Measurements from ENCODE around the gene CCL20. TPM values are rescaled to one million over a fixed set of nuclear protein-coding genes. Genes with fewer than 3 reads are reported as not detected.

CCL20 gene, protein sequence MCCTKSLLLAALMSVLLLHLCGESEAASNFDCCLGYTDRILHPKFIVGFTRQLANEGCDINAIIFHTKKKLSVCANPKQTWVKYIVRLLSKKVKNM
- under 1 TPM in 1 of 2 experiments, not detected in 1; 0.82 TPM for total RNA-seq

DNA sequence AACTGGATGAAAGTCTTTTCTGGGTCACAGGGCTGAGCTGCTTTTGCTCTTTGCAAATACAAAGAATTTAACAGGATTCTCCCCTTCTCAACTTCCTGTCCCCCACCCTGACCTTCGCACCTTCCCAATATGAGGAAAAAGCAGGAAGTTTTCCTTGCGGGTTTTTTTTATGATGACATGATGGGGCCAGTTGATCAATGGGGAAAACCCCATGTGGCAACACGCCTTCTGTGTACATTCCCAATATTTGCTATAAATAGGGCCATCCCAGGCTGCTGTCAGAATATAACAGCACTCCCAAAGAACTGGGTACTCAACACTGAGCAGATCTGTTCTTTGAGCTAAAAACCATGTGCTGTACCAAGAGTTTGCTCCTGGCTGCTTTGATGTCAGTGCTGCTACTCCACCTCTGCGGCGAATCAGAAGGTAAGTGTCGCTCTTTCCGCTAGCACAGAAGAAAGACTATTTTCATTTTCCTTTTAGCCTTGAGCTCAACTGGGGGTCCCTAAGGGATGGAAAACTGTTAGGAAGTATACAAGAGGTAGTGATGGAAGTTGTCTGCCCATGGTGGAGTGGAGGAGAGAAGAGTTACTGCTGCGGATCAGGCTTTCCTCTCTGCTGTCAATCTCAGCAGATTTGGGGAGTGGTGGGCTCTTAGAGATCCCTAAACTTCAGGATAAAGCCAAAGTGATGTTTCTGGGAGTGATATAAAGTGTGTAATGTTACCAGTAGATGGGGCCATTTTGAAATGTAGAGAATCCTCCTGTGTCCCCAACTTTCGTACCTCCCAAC lies at the start of gene CCL20:
Gene CCL20 (plus strand): TSS at position 281 of the 792 bp plus-strand sequence. CDS start 70 bp downstream, at position 351.
- Mint-ChIP-seq H3K4me1 (peaks cover 11% of the 10 kb centered on the region), H3K9me3 (ENCODE audit: low read depth) (no peaks in the 10 kb centered on the region), H3K27me3 (no peaks in the 10 kb centered on the region), H3K27ac (no peak within 1 kb of the TSS), H3K36me3 (no peaks in the 10 kb centered on the region), H3K4me3 (no peak within 1 kb of the TSS)
- CTCF ChIA-PET: no interaction called here
- no peak for ATAC-seq
- DNase-seq: no peak

DNA sequence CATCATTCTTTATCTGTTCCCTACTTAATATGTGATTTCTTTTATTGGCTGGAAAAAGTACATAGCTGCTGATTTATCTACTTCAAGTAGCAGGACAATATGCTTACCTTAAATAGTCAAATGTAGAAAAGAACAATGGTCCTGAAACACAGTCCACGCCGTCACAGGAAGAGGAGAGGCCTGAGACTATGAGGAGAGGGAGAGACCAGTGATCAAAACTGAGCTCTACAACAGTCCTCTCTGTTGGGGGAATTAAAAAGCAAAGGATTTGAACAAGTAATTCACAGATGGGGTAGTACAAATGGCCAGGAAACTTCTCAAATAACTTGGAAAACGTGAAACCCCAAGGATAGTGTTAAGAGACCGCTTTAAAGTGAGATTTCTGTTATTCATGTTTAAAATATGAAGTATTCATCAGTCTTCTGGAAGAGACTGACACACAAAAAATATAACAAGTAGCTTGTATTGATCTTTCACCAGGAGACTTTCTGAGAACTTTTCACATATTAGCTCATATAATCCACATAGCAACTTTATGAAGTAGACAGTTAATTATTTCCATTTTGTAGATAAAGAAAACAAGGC lies 47.8 kb upstream of the CCL20 start:
- ATAC-seq (no peak), DNase-seq (no peak)
- CTCF ChIA-PET: interaction anchor here (0.6 to 3.2 kb wide), 31 partner anchors 8 to 637 kb away, joined by 3 to 28 read pairs (median 3); no protein-coding TSS in a partner anchor
- Mint-ChIP-seq H3K27me3 (peaks cover 2% of the 10 kb centered on the region), H3K9me3 (ENCODE audit: low read depth) (no peaks in the 10 kb centered on the region), H3K4me1 (peaks cover 2% of the 10 kb centered on the region), H3K36me3 (no peaks in the 10 kb centered on the region), H3K4me3 (no peak overlapping the region), H3K27ac (no peak overlapping the region)

DNA sequence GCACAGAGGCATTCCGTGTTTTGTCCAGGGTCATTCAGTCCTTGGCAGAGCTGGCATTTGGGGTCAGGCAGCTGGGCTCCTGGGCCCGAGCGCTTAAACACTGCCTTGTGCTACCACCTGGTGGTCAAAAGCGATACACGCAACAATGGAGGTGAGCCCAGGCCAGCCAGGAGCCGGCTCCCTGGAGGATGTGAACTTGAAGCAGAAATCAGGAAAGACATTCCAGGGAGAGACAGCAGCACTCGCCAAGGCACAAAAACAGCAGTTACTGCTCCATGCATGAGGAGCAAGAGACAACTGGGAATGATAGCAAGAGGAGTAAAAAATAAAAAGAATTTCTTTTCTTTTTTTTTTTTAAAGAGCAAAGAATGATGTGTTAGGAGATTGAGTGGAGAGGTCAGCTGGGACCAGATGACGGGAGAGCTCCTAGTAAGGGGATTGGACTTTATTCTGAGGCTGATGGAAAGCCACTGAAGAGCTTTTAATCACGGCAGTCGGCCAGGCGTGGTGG lies 47.2 kb upstream of the CCL20 start:
- H3K27me3 Mint-ChIP-seq: peaks cover 2% of the 10 kb centered on the region
- no peaks in the 10 kb centered on the region for H3K9me3 Mint-ChIP-seq (ENCODE audit: low read depth)
- CTCF ChIA-PET: interaction anchor here (0.6 to 3.2 kb wide), 30 partner anchors 8 to 638 kb away, joined by 3 to 28 read pairs (median 3); no protein-coding TSS in a partner anchor
- no peak overlapping the region for H3K4me3 Mint-ChIP-seq
- no peak overlapping the region for H3K27ac Mint-ChIP-seq
- DNase-seq (peak; percentile 68), ATAC-seq (peak; percentile 78)
- H3K4me1 Mint-ChIP-seq: peaks cover 2% of the 10 kb centered on the region
- H3K36me3 Mint-ChIP-seq: no peaks in the 10 kb centered on the region

DNA sequence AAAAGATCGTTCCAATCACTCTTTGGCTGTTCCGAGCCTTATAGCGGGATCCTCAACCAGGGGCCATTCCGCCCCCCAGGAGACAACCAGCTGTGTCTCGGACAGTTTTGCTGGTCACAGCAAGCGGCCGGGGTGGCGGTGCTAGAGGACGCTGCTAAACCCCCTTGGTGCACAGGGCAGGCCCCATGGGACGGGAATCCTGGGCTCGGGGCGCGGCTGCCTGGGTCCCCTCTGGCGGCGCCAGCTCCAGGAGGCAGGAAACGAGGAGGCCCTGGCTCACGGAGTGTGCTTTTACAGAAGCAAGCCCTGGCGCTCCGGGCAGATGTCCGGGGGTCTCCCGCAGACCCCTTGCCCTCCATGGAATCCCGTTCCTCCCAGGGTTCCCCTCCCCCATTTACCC lies 45.8 kb upstream of the CCL20 start:
- DNase-seq (no peak), ATAC-seq (no peak)
- no peaks in the 10 kb centered on the region for H3K36me3 Mint-ChIP-seq
- no peaks in the 10 kb centered on the region for H3K9me3 Mint-ChIP-seq (ENCODE audit: low read depth)
- H3K4me1 Mint-ChIP-seq: peaks cover 2% of the 10 kb centered on the region
- CTCF ChIA-PET: interaction anchor here (1.7 kb wide), 1 partner anchor 16 kb away, joined by 4 read pairs; no protein-coding TSS in a partner anchor
- no peak overlapping the region for H3K4me3 Mint-ChIP-seq
- peaks cover 2% of the 10 kb centered on the region for H3K27me3 Mint-ChIP-seq
- no peak overlapping the region for H3K27ac Mint-ChIP-seq

DNA sequence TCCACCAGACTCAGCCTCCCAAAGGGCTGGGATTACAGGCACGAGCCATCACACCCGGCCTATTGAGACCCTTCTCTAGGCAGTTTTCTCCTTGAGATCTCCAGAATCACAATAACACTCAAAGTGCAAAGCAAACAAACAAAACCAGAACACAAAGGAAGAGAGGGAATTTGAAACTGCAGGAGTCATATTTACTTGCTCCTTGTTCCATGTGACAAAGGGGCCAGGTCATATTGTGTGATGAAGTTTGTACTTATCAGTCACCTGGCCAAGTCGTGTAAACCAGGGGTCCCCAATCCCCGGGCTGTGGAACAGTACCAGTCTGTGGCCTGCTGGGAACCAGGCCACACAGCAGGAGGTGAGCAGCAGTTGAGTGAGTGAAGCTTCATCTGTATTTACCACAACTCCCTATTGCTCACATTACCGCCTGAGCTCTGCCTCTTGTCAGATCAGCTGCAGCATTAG lies 41.4 kb upstream of the CCL20 start:
- no peak overlapping the region for H3K27ac Mint-ChIP-seq
- H3K4me3 Mint-ChIP-seq: no peak overlapping the region
- CTCF ChIA-PET: no interaction called here
- no peaks in the 10 kb centered on the region for H3K27me3 Mint-ChIP-seq
- no peaks in the 10 kb centered on the region for H3K9me3 Mint-ChIP-seq (ENCODE audit: low read depth)
- no peaks in the 10 kb centered on the region for H3K36me3 Mint-ChIP-seq
- peaks cover 3% of the 10 kb centered on the region for H3K4me1 Mint-ChIP-seq
- DNase-seq (no peak), ATAC-seq (no peak)

DNA sequence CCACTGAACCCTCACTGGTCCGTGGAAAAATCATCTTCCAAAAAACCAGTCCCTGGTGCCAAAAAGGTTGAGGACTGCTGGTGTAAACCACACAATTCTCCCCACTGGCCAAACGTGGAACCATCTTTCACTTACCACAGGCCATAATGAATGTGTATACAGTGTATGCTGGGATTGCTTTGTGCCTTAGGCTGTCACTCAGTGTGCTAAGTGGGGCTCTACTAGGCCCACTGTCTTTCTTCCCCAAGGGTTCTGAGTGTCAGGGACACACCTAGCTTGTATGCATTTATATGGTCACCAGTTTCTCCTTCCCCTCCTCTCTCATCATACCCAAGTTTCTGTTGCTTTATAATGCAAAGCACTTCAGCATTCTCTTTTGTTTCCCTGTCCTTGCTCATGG lies 40.7 kb upstream of the CCL20 start:
- Mint-ChIP-seq H3K27ac (no peak overlapping the region), H3K4me3 (no peak overlapping the region), H3K9me3 (ENCODE audit: low read depth) (no peaks in the 10 kb centered on the region), H3K4me1 (peaks cover 3% of the 10 kb centered on the region), H3K27me3 (no peaks in the 10 kb centered on the region), H3K36me3 (no peaks in the 10 kb centered on the region)
- ATAC-seq (no peak), DNase-seq (no peak)
- CTCF ChIA-PET: interaction anchor here (0.9 to 1.3 kb wide), 2 partner anchors 17 to 115 kb away, joined by 3 to 4 read pairs; no protein-coding TSS in a partner anchor

DNA sequence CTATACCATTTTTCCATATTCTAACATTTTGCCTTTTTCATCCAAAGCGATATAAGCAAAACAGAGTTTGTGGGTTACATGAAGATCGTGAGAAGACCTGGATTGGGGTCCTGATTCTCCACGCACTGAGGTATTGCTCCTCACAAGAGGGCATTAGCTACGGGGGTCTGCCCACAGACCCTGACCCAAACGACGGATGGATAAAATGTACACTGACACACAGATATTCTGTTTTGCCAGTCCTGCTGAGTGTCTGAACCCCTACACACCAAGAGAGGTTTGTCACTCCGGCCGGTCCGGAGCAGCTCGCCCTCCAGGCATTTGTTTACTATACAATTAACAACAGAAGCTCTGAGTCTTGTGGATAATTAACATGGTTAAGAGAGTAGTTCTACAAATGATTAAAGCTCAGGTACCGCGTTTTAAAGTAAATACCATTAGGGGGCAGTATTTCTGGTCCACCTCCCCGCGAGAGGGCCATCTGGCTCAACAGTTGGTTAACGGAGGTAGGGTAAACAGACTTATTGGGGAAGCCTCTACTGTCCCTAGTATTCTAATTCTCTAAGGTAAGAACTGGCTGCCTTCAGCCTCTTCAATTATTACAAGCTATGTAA lies 39.5 kb upstream of the CCL20 start:
- H3K9me3 Mint-ChIP-seq (ENCODE audit: low read depth): no peaks in the 10 kb centered on the region
- peaks cover 3% of the 10 kb centered on the region for H3K4me1 Mint-ChIP-seq
- DNase-seq (no peak), ATAC-seq (no peak)
- CTCF ChIA-PET: interaction anchor here (0.8 to 1.3 kb wide), 5 partner anchors 8 to 1576 kb away, joined by 3 to 4 read pairs (median 3); no protein-coding TSS in a partner anchor
- no peak overlapping the region for H3K4me3 Mint-ChIP-seq
- H3K27me3 Mint-ChIP-seq: peaks cover 3% of the 10 kb centered on the region
- no peak overlapping the region for H3K27ac Mint-ChIP-seq
- H3K36me3 Mint-ChIP-seq: no peaks in the 10 kb centered on the region

DNA sequence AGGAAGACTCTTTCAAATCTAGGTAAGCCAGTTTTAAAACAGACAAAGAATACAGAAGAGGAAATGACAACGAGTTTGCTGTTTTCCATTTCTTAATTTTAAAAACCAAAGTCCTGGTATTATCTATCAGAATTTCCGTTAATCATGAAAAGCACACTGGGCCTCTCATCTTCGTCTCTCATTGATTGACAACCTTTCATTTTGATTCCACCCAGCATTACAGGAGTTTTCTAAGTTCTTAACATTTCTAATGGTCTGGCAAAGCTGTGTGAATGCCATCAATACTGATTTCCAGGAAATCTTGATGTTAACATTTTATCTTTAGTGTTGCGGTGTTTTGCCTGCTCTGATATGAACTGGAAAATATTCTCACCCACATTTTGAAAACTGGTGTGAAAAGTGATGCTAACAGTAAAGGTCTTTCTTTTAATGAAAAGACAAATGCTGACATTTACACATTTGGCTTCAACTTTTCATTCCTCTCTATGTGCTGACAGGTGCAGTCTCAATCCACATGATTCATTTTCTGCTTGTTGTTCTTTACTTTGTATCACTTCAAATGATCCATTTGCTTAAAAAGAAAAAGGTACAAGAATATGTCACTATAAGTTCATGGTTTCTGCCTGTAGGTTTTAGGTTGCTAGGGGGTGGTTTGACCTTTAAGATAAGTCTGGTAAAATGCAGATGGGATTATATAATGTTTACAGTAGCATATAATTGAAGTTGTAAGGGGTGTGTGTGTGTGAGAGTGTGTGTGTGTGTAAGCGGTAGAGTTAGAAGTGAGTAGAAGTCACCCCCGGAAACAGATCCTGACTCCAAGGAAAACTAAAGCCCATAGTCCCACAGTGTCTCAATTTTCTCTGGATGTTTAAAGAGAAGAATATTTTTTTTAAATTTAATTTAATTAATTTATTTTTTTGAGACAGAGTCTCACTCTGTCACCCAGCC lies 38.5 kb upstream of the CCL20 start:
- Mint-ChIP-seq H3K4me1 (peaks cover 3% of the 10 kb centered on the region), H3K36me3 (no peaks in the 10 kb centered on the region), H3K27ac (no peak overlapping the region), H3K27me3 (peaks cover 3% of the 10 kb centered on the region), H3K4me3 (no peak overlapping the region), H3K9me3 (ENCODE audit: low read depth) (no peaks in the 10 kb centered on the region)
- no peak for DNase-seq
- ATAC-seq: no peak
- CTCF ChIA-PET: interaction anchor here (0.8 to 1.0 kb wide), 2 partner anchors 8 to 9 kb away, joined by 3 read pairs; no protein-coding TSS in a partner anchor

DNA sequence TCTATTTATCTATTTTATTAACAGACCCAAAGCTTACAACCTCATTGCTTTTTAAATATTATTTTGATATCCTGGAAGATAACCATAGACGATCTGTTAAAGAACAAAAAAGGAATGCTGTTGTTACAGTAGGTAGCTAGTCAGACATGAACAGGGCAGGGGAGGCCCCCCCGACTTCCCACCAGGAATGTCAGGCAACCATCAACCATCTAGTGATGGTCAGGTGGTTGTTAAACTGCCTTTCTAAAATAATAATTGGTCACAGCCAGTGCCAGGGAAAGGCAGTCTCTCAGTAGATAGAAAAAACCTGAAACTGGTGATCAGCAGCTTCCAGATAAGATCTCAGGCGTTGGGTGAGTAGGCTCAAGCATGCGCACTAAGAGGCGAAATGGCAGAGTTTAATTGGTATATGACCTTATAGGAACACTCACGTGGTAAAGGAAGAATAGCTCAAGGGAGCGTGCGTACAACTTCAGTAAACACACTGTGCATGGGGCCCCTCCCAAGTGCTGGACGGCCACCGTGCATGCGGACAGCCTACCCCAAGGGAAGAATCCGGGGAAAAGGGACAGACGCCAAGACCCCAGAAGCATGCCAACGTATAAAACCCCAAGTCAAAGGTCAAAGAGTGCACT lies 32.5 kb upstream of the CCL20 start:
- Mint-ChIP-seq H3K36me3 (no peaks in the 10 kb centered on the region), H3K9me3 (ENCODE audit: low read depth) (no peaks in the 10 kb centered on the region)
- DNase-seq: no peak

DNA sequence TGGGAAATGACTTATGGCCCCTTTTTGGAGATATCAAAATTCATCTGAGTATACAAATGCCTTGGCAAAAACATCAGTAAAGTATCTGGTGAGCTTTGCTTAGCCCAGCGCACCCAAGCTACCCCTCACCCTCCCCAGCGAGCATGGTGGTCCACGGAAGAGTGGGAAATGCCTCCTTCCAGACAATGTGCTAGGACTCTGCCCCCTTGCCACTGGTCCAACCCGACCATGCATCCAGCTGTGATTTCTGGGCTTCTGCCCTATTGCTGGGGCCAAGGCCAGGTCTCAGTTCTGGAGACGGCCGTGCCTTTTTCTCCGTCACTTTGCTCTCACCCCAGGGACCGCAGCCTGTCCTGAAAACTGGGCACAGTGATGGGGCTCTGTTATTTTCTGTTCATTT lies 31.8 kb upstream of the CCL20 start:
- Mint-ChIP-seq H3K27ac (no peak overlapping the region), H3K4me1 (peaks cover 12% of the 10 kb centered on the region), H3K9me3 (ENCODE audit: low read depth) (no peaks in the 10 kb centered on the region), H3K27me3 (peaks cover 13% of the 10 kb centered on the region), H3K36me3 (no peaks in the 10 kb centered on the region), H3K4me3 (no peak overlapping the region)
- ATAC-seq (no peak), DNase-seq (no peak)
- CTCF ChIA-PET: interaction anchor here (1.0 kb wide), 1 partner anchor 16 kb away, joined by 3 read pairs; no protein-coding TSS in a partner anchor

More for the DNA sequence above, 32.5 kb upstream of the CCL20 start:
- Mint-ChIP-seq H3K27ac (no peak overlapping the region), H3K4me3 (no peak overlapping the region), H3K27me3 (peaks cover 12% of the 10 kb centered on the region), H3K4me1 (peaks cover 12% of the 10 kb centered on the region)
- CTCF ChIA-PET: interaction anchor here (1.0 kb wide), 1 partner anchor 15 kb away, joined by 3 read pairs; no protein-coding TSS in a partner anchor
- no peak for ATAC-seq

DNA sequence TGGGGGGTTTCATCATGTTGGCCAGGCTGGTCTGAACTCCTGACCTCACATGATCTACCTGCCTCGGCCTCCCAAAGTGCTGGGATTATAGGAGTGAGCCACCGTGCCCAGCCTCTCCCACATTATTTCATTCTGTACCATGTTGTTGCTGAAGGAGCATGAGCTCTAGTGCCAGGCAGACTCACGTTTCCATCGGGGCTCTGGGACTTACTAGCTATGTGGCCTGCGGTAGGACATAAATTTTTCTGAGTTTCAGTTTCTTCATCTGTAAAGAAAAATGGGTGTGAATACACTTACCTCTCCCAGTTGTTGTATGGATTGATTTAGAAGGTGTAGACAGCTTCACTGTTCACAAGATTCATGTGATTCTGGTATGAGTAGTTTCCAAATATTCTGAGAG lies 30.8 kb upstream of the CCL20 start:
- Mint-ChIP-seq H3K27ac (peak overlapping the region; percentile 79), H3K4me1 (peaks cover 12% of the 10 kb centered on the region)
- no peak for ATAC-seq

More for the DNA sequence above, 30.8 kb upstream of the CCL20 start:
- H3K27me3 Mint-ChIP-seq: peaks cover 13% of the 10 kb centered on the region
- CTCF ChIA-PET: interaction anchor here (0.8 to 1.5 kb wide), 5 partner anchors 8 to 79 kb away, joined by 3 to 4 read pairs (median 4); no protein-coding TSS in a partner anchor
- no peak for DNase-seq
- peak overlapping the region; percentile 65 for H3K4me3 Mint-ChIP-seq
- no peaks in the 10 kb centered on the region for H3K9me3 Mint-ChIP-seq (ENCODE audit: low read depth)
- no peaks in the 10 kb centered on the region for H3K36me3 Mint-ChIP-seq

Data from activated CD8-positive, alpha-beta memory T cell treated with anti-CD3 and anti-CD28 coated beads, Interleukin-2, amount 10 ng/mL, durations not matched to agents 7 days and 5 days (primary cell).